Measurements from ENCODE around the gene CDK19. TPM values are rescaled to one million over a fixed set of nuclear protein-coding genes. Genes with fewer than 3 reads are reported as not detected.

Gene CDK19
- total RNA-seq (2016; rRNA removed; fragmentation: Illumina TruSeq; extraction: Trizol) (13.4 and 20.8 TPM in 2 replicates), polyA plus RNA-seq (2011; rRNA removed) (22.8 and 27.0 TPM in 2 replicates), polyA minus RNA-seq (2011; rRNA and poly(A)+ RNA removed; ENCODE audit: low replicate concordance) (7.3 and 19.3 TPM in 2 replicates), Bru-seq, nascent RNA (percentile 80 among the genes with signal in this experiment), BruChase-seq, experiment 1, labeled RNA remaining after a 6-hour chase (percentile 78 among the genes with signal in this experiment), BruChase-seq, experiment 2, labeled RNA remaining after a 2-hour chase (percentile 76 among the genes with signal in this experiment)
- 7.7 and 10.8 TPM in 2 replicates for total RNA-seq (2016; cell fraction: cytosol; rRNA removed; fragmentation: Illumina TruSeq; extraction: Trizol; ENCODE audit: low read depth)
- 14.1 and 18.9 TPM in 2 replicates for total RNA-seq (2016; cell fraction: insoluble cytoplasmic fraction; rRNA removed; fragmentation: Illumina TruSeq; extraction: Trizol)
- 7.2 and 7.7 TPM in 2 replicates for total RNA-seq (2016; cell fraction: membrane; rRNA removed; fragmentation: Illumina TruSeq; extraction: Trizol)
- 15.9 and 20.5 TPM in 2 replicates for total RNA-seq (2016; cell fraction: nucleus; rRNA removed; fragmentation: Illumina TruSeq; extraction: Trizol)
- 11.7 and 16.3 TPM in 2 replicates for polyA plus RNA-seq (2011; cell fraction: cytosol; rRNA removed)
- polyA plus RNA-seq (2011; cell fraction: nucleus; rRNA removed), result 12.3 and 12.7 TPM in 2 replicates
- polyA plus RNA-seq (2012), result 22.1 and 28.8 TPM in 2 replicates
- 2.0 and 2.3 TPM in 2 replicates for polyA plus RNA-seq (2016; cell fraction: cytosol; fragmentation: Illumina TruSeq; extraction: Trizol; ENCODE audit: low read depth)
- 16.9 and 17.0 TPM in 2 replicates for polyA plus RNA-seq (2016; cell fraction: insoluble cytoplasmic fraction; fragmentation: Illumina TruSeq; extraction: Trizol; ENCODE audit: low read depth)
- polyA plus RNA-seq (2016; cell fraction: membrane; fragmentation: Illumina TruSeq; extraction: Trizol; ENCODE audit: low read depth), result 5.5 and 5.7 TPM in 2 replicates
- polyA plus RNA-seq (2016; cell fraction: nucleus; fragmentation: Illumina TruSeq; extraction: Trizol; ENCODE audit: insufficient read depth, low read depth), result 18.9 and 20.6 TPM in 2 replicates
- polyA minus RNA-seq (2011; cell fraction: cytosol; rRNA and poly(A)+ RNA removed), result 17.5 and 18.5 TPM in 2 replicates
- 38.9 and 39.7 TPM in 2 replicates for polyA minus RNA-seq (2011; cell fraction: nucleus; rRNA and poly(A)+ RNA removed)
- long read RNA-seq, experiment 1, partial matches to known transcripts, result 0 of 3 reads
- long read RNA-seq, experiment 1, other reads (novel, unspliced or antisense), result 3 of 3 reads
- long read RNA-seq, experiment 2, partial matches to known transcripts, result 0 of 30 reads
- long read RNA-seq, experiment 2, other reads (novel, unspliced or antisense), result 30 of 30 reads

GRCh38 chr6:110815411-110816409 lies at the start of gene CDK19:
Gene CDK19, minus strand, starts transcription at chr6:110815469. Its CDS starts 333 bp downstream, at chr6:110815136.
- BruUV-seq (replicated peaks), result TSS peak; percentile 56
- 3% methylated on average over 26 of the region's 48 CpGs for WGBS (ENCODE audit: low lambda C conversion rate)
- CTCF ChIA-PET (ENCODE audit: low intra/inter-chr PET ratio, low total read pairs), result no interaction called here
- TF ChIP-seq CBX5 (CRISPR knock-in tag; IDR thresholded peaks at IDR 0.05; ENCODE audit: borderline replicate concordance) (peak; percentile 51; the same call in 1 of the 2 replicates), IKZF1 (IDR thresholded peaks at IDR 0.05) (no peak), ZNF775 (CRISPR knock-in tag; IDR thresholded peaks at IDR 0.05; ENCODE audit: borderline replicate concordance) (no peak), ZNF883 (CRISPR knock-in tag; IDR thresholded peaks at IDR 0.05; ENCODE audit: not compliant biosample characterization) (no peak), NFKBIZ (CRISPR knock-in tag; IDR thresholded peaks at IDR 0.05) (peak; percentile 77), SIN3A (IDR thresholded peaks at IDR 0.05; ENCODE audit: borderline replicate concordance, low read depth, low read length) (peak; percentile 65; the same call in 1 of the 2 replicates), ZKSCAN8 (CRISPR knock-in tag; IDR thresholded peaks at IDR 0.05; ENCODE audit: borderline replicate concordance) (peak; percentile 63; the same call in 1 of the 2 replicates), ZBTB20 (CRISPR knock-in tag; IDR thresholded peaks at IDR 0.05; ENCODE audit: borderline replicate concordance, low read depth) (no peak; the same call in 1 of the 2 replicates), NBN (conservative IDR thresholded peaks at IDR 0.05) (no peak), HNF1B (CRISPR knock-in tag; IDR thresholded peaks at IDR 0.05) (peak; percentile 51; the same call in 1 of the 2 replicates), FOXO1 (CRISPR knock-in tag; IDR thresholded peaks at IDR 0.05) (peak; percentile 61), ELF3 (CRISPR knock-in tag; IDR thresholded peaks at IDR 0.05) (peak; percentile 5; the same call in 1 of the 2 replicates), MTA1 (CRISPR knock-in tag; IDR thresholded peaks at IDR 0.05; ENCODE audit: borderline replicate concordance) (no peak), FOSL2 (CRISPR knock-in tag; IDR thresholded peaks at IDR 0.05) (no peak; the same call in 1 of the 2 replicates), ZFP36L2 (CRISPR knock-in tag; IDR thresholded peaks at IDR 0.05) (no peak)

More at GRCh38 chr6:110815411-110816409, at the start of gene CDK19:
- Histone ChIP-seq H3K36me3 (replicated peaks in 1 of 2; ENCODE audit: control insufficient read depth in 1 of 2, insufficient read depth in 2 of 2, low read length in 2 of 2) (no peaks in the 10 kb centered on the region; a peak in 1 of 5 replicates), H3K4me3 (replicated peaks in 1 of 3; ENCODE audit: insufficient read depth in 1 of 3, low read depth in 2 of 3, low read length in 3 of 3) (peak within 1 kb of the TSS; percentile 92 to 94 (median 92)), H3K4me2 (ENCODE audit: low read depth, low read length) (peak within 1 kb of the TSS; percentile 85), H3K9ac (ENCODE audit: insufficient read depth, low read depth, low read length) (peak within 1 kb of the TSS; percentile 95), H3K27me3 (ENCODE audit: control insufficient read depth in 1 of 2, insufficient read depth in 2 of 2, low read length in 2 of 2) (no peaks in the 10 kb centered on the region; a peak in 1 of 5 replicates), H3K4me1 (ENCODE audit: insufficient read depth, low read length) (peaks cover 37% of the 10 kb centered on the region), H3K9me3 (ENCODE audit: low read length) (no peaks in the 10 kb centered on the region), H4K20me1 (ENCODE audit: insufficient read depth, low read length) (peaks cover 12% of the 10 kb centered on the region), H3K27ac (ENCODE audit: extremely low read length, insufficient read depth, low read length) (peak within 1 kb of the TSS; percentile 100), H2AFZ (ENCODE audit: low read length) (no peak within 1 kb of the TSS), H3K79me2 (ENCODE audit: insufficient read depth, low read length) (peaks cover 54% of the 10 kb centered on the region)
- POLR2A ChIA-PET, result interaction anchor here (0.6 to 4.7 kb wide), 34 partner anchors 9 to 826 kb away, joined by 3 to 163 read pairs (median 5); partner anchors contain the start of genes AMD1, GTF3C6 and RPF2
- in situ Hi-C loops (cut with HindIII; ENCODE audit: extremely low pct_ligation_motif_present, low pct_unique_long_range_greater_than_20kb) (loop anchor here (10.0 kb wide), 1 partner anchor 131 kb away; no protein-coding TSS in a partner anchor), intact Hi-C loops (cut with micrococcal nuclease; ENCODE audit: unreplicated experiment) (loop anchor here (1.0 to 2.0 kb wide), 3 partner anchors 61 to 137 kb away; no protein-coding TSS in a partner anchor)
- FAIRE-seq, result peak; percentile 91
- ATAC-seq, result peak; percentile 91
- DNase-seq (ENCODE audit: low spot score), result peak; percentile 98

All from HepG2 (cell line).